WTC11 (cell line): ENCODE results near the gene SENP1. TPM values are rescaled to one million over a fixed set of nuclear protein-coding genes. Genes with fewer than 3 reads are reported as not detected.

Source experiments
- ATAC-seq: fragments of 200-7000 bp; cut with Tn5 transposase; 2 replicates; pipeline ENCODE4 v1.10.0; 2021; ENCODE audit warnings: mild to moderate bottlenecking, moderate library complexity
- CTCF ChIA-PET: fragments of 300-600 bp; sonication (Branson Sonifier 250); formaldehyde crosslinking; loops from one replicate; lab custom pipeline; 2021; ENCODE audit warnings: antibody characterized with exemption; lab: Charles Lee
- POLR2A ChIA-PET: fragments of 350-600 bp; sonication (Branson Sonifier 250); formaldehyde crosslinking; loops from one replicate; lab custom pipeline; 2021; ENCODE audit warnings: antibody characterized with exemption; lab: Charles Lee
- DNase-seq: peaks from one replicate; pipeline ENCODE4 v3.0.0; 2021; ENCODE audit warnings: low spot score
- H3K27ac Mint-ChIP-seq: 2 replicates; pipeline ENCODE4 v1.8.0; 2021; ENCODE audit warnings: mixed read lengths
- H3K27me3 Mint-ChIP-seq: 2 replicates; pipeline ENCODE4 v1.8.0; 2021; ENCODE audit warnings: low read depth, mild to moderate bottlenecking, moderate library complexity, mixed read lengths
- H3K36me3 Mint-ChIP-seq: 2 replicates; pipeline ENCODE4 v1.8.0; 2021; ENCODE audit warnings: mixed read lengths
- H3K4me1 Mint-ChIP-seq: 2 replicates; pipeline ENCODE4 v1.8.0; 2022; ENCODE audit warnings: mixed read lengths
- H3K4me3 Mint-ChIP-seq: 2 replicates; pipeline ENCODE4 v1.8.0; 2021; ENCODE audit warnings: mild to moderate bottlenecking, moderate library complexity, mixed read lengths
- H3K9me3 Mint-ChIP-seq: 2 replicates; pipeline ENCODE4 v1.8.0; 2021; ENCODE audit warnings: mixed read lengths
- CBFB ChIP-seq: sonication (generic); formaldehyde crosslinking; IDR thresholded peaks from 2 replicates; pipeline ENCODE4 v1.8.1; 2022; ENCODE audit warnings: mild to moderate bottlenecking, low read depth, missing genetic modification reagents
- CREM ChIP-seq: sonication (generic); formaldehyde crosslinking; IDR thresholded peaks from 2 replicates; pipeline ENCODE4 v1.8.1; 2022; ENCODE audit warnings: mild to moderate bottlenecking, missing genetic modification reagents, moderate library complexity
- IRF2 ChIP-seq: sonication (generic); formaldehyde crosslinking; IDR thresholded peaks from 2 replicates; pipeline ENCODE4 v1.8.0; 2022; ENCODE audit warnings: low read depth, missing genetic modification reagents, borderline replicate concordance
- NR3C1 ChIP-seq: sonication (generic); formaldehyde crosslinking; conservative IDR thresholded peaks from 2 replicates; pipeline ENCODE4 v1.8.1; 2023; ENCODE audit warnings: low read depth, mild to moderate bottlenecking, missing genetic modification reagents
- OVOL2 ChIP-seq: fragments of 250-450 bp; sonication (Bioruptor Pico); IDR thresholded peaks from 2 replicates; pipeline ENCODE4 v1.9.0; 2021; ENCODE audit warnings: mild to moderate bottlenecking, borderline replicate concordance
- TCF7 ChIP-seq: sonication (generic); formaldehyde crosslinking; IDR thresholded peaks from 2 replicates; pipeline ENCODE4 v1.8.0; 2022; ENCODE audit warnings: mild to moderate bottlenecking, low read depth, missing genetic modification reagents, moderate library complexity
- ZNF138 ChIP-seq: sonication (generic); formaldehyde crosslinking; conservative IDR thresholded peaks from 2 replicates; pipeline ENCODE4 v1.8.1; 2022; ENCODE audit warnings: mild to moderate bottlenecking, moderate library complexity, missing genetic modification reagents
- ZNF219 ChIP-seq: sonication (generic); formaldehyde crosslinking; IDR thresholded peaks from 2 replicates; pipeline ENCODE4 v1.8.0; 2023; ENCODE audit warnings: missing genetic modification reagents, mild to moderate bottlenecking, borderline replicate concordance
- ZNF232 ChIP-seq: sonication (generic); formaldehyde crosslinking; IDR thresholded peaks from 2 replicates; pipeline ENCODE4 v1.8.0; 2022; ENCODE audit warnings: mild to moderate bottlenecking, missing genetic modification reagents
- microRNA-seq: library from miRNA; unstranded; fragments of <30 nt; microRNA quantifications from one replicate; pipeline ENCODE4 v1.2.0, GENCODE V29; 2022; ENCODE audit warnings: borderline number of aligned reads
- total RNA-seq: library from RNA; stranded (reverse); gene quantifications from 3 replicates; pipeline ENCODE4 v1.2.3, GENCODE V29; 2021
- TF ChIP-seq, protein P1 (sequence below): sonication (generic); formaldehyde crosslinking; IDR thresholded peaks from 2 replicates; pipeline ENCODE4 v1.8.1; 2022; ENCODE audit warnings: mild to moderate bottlenecking, missing genetic modification reagents, moderate library complexity, borderline replicate concordance
- TF ChIP-seq, protein P2 (sequence below): sonication (generic); formaldehyde crosslinking; IDR thresholded peaks from 2 replicates; pipeline ENCODE4 v1.8.0; 2022; ENCODE audit warnings: mild to moderate bottlenecking, missing genetic modification reagents

Gene SENP1
- total RNA-seq, 1 experiment from 2014 or later, result 20.4 TPM

DNA sequence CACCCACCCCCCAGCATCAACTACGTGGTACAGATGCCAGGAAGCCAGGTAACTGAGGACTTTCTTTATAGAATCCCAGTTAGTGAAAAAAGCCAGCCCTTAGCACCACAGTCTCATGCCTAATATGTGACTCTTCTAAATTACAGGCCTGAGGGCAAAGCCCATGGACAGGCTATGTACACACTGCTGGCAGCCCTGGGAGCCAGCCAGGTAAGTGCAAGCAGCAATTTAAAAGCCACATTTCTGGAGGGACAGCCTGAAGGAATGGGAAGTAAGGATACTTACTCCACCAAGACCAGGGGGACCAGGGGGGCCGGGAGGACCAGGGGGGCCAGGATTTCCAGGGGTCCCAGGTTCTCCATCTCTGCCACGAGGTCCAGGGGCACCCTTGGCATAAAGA lies 108.6 kb downstream of the SENP1 start:
- POLR2A ChIA-PET, result no interaction called here
- no peaks in the 10 kb centered on the region; the same call in 1 of the 2 replicates for H3K36me3 Mint-ChIP-seq
- no peak overlapping the region for H3K4me3 Mint-ChIP-seq
- no peak for DNase-seq
- H3K4me1 Mint-ChIP-seq, result peaks cover 41% of the 10 kb centered on the region
- CTCF ChIA-PET, result no interaction called here
- no peak for ATAC-seq
- H3K27me3 Mint-ChIP-seq, result peaks cover 97% of the 10 kb centered on the region
- TF ChIP-seq IRF2 (CRISPR knock-in tag), result no peak
- TF ChIP-seq ZNF219 (CRISPR knock-in tag), result no peak
- H3K9me3 Mint-ChIP-seq, result no peaks in the 10 kb centered on the region
- H3K27ac Mint-ChIP-seq, result no peak overlapping the region

DNA sequence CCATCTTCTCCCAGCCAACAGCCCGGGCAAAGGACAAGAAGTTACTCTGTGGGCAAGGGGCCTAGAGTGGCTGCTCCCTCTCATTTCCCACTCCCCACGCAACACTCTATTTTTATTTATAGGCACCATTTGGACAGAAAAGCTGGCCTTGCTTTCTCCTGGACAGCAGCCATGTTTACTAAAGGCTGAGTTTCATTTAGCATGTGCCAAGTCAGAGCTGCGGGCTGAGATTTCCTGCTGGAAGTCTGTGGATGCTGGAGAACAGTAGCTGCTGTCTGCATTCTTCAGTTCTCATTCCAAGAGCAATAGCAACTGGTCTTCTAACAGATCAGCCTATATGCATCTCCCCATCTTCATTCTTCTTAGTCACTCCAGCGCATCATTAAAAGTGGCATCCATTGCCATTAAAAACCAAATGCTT lies 109.9 kb downstream of the SENP1 start:
- H3K27ac Mint-ChIP-seq, result no peak overlapping the region
- no peak overlapping the region for H3K4me3 Mint-ChIP-seq
- no peaks in the 10 kb centered on the region for H3K9me3 Mint-ChIP-seq
- no peak for DNase-seq
- TF ChIP-seq ZNF138 (CRISPR knock-in tag), result no peak
- TF ChIP-seq NR3C1 (CRISPR knock-in tag), result no peak
- no peak for TF ChIP-seq ZNF232 (CRISPR knock-in tag)
- no peak for TF ChIP-seq TCF7 (CRISPR knock-in tag)
- TF ChIP-seq, protein P1, sequence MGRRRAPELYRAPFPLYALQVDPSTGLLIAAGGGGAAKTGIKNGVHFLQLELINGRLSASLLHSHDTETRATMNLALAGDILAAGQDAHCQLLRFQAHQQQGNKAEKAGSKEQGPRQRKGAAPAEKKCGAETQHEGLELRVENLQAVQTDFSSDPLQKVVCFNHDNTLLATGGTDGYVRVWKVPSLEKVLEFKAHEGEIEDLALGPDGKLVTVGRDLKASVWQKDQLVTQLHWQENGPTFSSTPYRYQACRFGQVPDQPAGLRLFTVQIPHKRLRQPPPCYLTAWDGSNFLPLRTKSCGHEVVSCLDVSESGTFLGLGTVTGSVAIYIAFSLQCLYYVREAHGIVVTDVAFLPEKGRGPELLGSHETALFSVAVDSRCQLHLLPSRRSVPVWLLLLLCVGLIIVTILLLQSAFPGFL (CRISPR knock-in tag), result no peak
- TF ChIP-seq OVOL2 (CRISPR knock-in tag), result no peak
- TF ChIP-seq CREM, result no peak
- peaks cover 89% of the 10 kb centered on the region for H3K27me3 Mint-ChIP-seq
- ChIA-PET CTCF (no interaction called here), POLR2A (no interaction called here)
- no peak for ATAC-seq
- H3K4me1 Mint-ChIP-seq, result peaks cover 33% of the 10 kb centered on the region
- no peaks in the 10 kb centered on the region; the same call in 1 of the 2 replicates for H3K36me3 Mint-ChIP-seq

DNA sequence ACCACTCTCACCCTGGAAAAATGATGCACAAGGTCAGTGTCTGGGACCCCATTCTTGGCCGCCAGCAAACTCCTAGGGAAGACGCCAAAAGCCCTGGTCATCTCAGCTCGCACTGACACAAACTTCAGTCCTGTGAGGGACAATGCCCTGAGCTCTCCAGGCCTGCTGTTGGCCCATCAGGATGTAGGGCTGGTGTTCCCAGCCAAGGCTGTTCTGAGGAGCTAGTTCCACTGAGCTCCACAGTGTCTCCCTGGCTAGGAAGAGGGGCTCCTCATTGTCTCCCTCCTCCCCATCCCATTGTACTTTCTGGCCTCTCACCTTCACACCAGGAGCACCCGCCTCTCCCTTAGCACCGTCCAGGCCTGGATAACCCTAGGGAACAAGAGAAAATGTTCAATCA lies 112.4 kb downstream of the SENP1 start:
- ATAC-seq, result no peak
- ChIA-PET POLR2A (interaction anchor here (0.6 kb wide), 1 partner anchor 30 kb away, joined by 3 read pairs; the partner anchor contains the start of gene TMEM106C), CTCF (interaction anchor here (0.6 to 0.8 kb wide), 2 partner anchors 35 to 51 kb away, joined by 3 read pairs; no protein-coding TSS in a partner anchor)
- Mint-ChIP-seq H3K36me3 (no peaks in the 10 kb centered on the region; the same call in 1 of the 2 replicates), H3K4me3 (no peak overlapping the region), H3K9me3 (no peaks in the 10 kb centered on the region), H3K27me3 (peaks cover 84% of the 10 kb centered on the region), H3K27ac (no peak overlapping the region), H3K4me1 (peaks cover 13% of the 10 kb centered on the region)
- DNase-seq, result peak; percentile 4
- TF ChIP-seq, protein P2, sequence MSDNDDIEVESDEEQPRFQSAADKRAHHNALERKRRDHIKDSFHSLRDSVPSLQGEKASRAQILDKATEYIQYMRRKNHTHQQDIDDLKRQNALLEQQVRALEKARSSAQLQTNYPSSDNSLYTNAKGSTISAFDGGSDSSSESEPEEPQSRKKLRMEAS (CRISPR knock-in tag), result no peak
- TF ChIP-seq ZNF232 (CRISPR knock-in tag), result no peak
- no peak for TF ChIP-seq CBFB

Small RNA genes lying within 50 kb of the gene (microRNA-seq; reads per million reads assigned to microRNA genes)
- 5.2 reads per million, percentile 14 among the genes with 10 or more reads in this experiment for gene MIR6505

Other genes with a start within 250 kb of the SENP1 start
- gene VDR, start 201.1 kb downstream of the SENP1 start, total RNA-seq, result 0.76 to 1.3 TPM (median 0.76 TPM) in 3 replicates
- gene TMEM106C, start 142.5 kb downstream of the SENP1 start, total RNA-seq, result 48.3 to 50.8 TPM (median 49.1 TPM) in 3 replicates
- gene COL2A1, start 101.6 kb downstream of the SENP1 start, total RNA-seq, result 18.2 to 24.3 TPM (median 20.9 TPM) in 3 replicates
- 99.3 to 109 TPM (median 108 TPM) in 3 replicates for gene PFKM, start 13.3 kb upstream of the SENP1 start, total RNA-seq
- 7.4 to 11.3 TPM (median 8.8 TPM) in 3 replicates for gene ASB8, start 51.4 kb upstream of the SENP1 start, total RNA-seq
- gene CCDC184, start 77.6 kb upstream of the SENP1 start, total RNA-seq, result 1.4 to 1.6 TPM (median 1.5 TPM) in 3 replicates
- not detected in 3 replicates for gene OR10AD1, start 97.2 kb upstream of the SENP1 start, total RNA-seq
- 6.9 to 8.3 TPM (median 7.8 TPM) in 3 replicates for gene ZNF641, start 244.8 kb upstream of the SENP1 start, total RNA-seq